Measurements from ENCODE around the gene CEMIP2. TPM values are rescaled to one million over a fixed set of nuclear protein-coding genes. Genes with fewer than 3 reads are reported as not detected.

Gene CEMIP2
- total RNA-seq, 2 experiments from 2014 or later = 58.7 to 63.5 TPM

GRCh38 chr9:71744754-71745521, 23.4 kb downstream of the CEMIP2 start:
- Mint-ChIP-seq H3K4me3 (no peak overlapping the region), H3K27ac (no peak overlapping the region), H3K36me3 (ENCODE audit: low read depth) (peaks cover 68% of the 10 kb centered on the region), H3K4me1 (ENCODE audit: low read depth) (peaks cover 22% of the 10 kb centered on the region), H3K27me3 (no peaks in the 10 kb centered on the region), H3K9me3 (no peaks in the 10 kb centered on the region)
- CTCF ChIA-PET = no interaction called here
- no peak for DNase-seq
- no peak for ATAC-seq
- TF ChIP-seq CTCF (IDR thresholded peaks at IDR 0.05) = no peak
- intact Hi-C loops (cut with micrococcal nuclease) = no loop called here
- POLR2A ChIA-PET = no interaction called here

DNA sequence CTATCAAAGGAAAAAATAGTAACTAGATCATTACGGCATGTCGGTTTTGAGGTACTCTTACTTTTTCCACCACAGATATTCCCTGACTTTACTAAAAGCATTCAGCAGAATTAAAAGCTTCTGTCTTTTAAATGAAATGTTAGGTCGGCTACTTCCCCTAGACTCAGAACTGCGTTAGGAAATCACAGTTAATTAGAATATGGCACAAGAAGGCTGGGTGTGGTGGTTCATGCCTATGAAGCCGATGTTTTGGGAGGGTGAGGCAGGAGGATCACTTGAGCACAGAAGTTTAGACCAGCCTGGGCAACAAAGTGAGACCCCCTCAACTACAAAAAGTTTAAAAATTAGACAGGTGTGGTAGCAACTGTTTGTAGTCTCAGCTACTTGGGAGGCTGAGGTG, 24.4 kb downstream of the CEMIP2 start:
- peaks cover 67% of the 10 kb centered on the region for H3K36me3 Mint-ChIP-seq (ENCODE audit: low read depth)
- ChIA-PET CTCF (no interaction called here), POLR2A (no interaction called here)
- H3K27ac Mint-ChIP-seq = no peak overlapping the region
- no peaks in the 10 kb centered on the region for H3K27me3 Mint-ChIP-seq
- DNase-seq (no peak), ATAC-seq (no peak)
- no peak for TF ChIP-seq CTCF (IDR thresholded peaks at IDR 0.05)
- no peak overlapping the region for H3K4me3 Mint-ChIP-seq
- H3K9me3 Mint-ChIP-seq = no peaks in the 10 kb centered on the region
- peaks cover 16% of the 10 kb centered on the region for H3K4me1 Mint-ChIP-seq (ENCODE audit: low read depth)
- intact Hi-C loops (cut with micrococcal nuclease) = no loop called here

GRCh38 chr9:71743217-71743705, 25.1 kb downstream of the CEMIP2 start:
- DNase-seq (no peak), ATAC-seq (no peak)
- H3K27me3 Mint-ChIP-seq = no peaks in the 10 kb centered on the region
- peaks cover 12% of the 10 kb centered on the region for H3K4me1 Mint-ChIP-seq (ENCODE audit: low read depth)
- peaks cover 67% of the 10 kb centered on the region for H3K36me3 Mint-ChIP-seq (ENCODE audit: low read depth)
- H3K4me3 Mint-ChIP-seq = no peak overlapping the region
- intact Hi-C loops (cut with micrococcal nuclease) = no loop called here
- H3K27ac Mint-ChIP-seq = no peak overlapping the region
- H3K9me3 Mint-ChIP-seq = no peaks in the 10 kb centered on the region
- no peak for TF ChIP-seq CTCF (IDR thresholded peaks at IDR 0.05)
- ChIA-PET CTCF (no interaction called here), POLR2A (no interaction called here)

DNA sequence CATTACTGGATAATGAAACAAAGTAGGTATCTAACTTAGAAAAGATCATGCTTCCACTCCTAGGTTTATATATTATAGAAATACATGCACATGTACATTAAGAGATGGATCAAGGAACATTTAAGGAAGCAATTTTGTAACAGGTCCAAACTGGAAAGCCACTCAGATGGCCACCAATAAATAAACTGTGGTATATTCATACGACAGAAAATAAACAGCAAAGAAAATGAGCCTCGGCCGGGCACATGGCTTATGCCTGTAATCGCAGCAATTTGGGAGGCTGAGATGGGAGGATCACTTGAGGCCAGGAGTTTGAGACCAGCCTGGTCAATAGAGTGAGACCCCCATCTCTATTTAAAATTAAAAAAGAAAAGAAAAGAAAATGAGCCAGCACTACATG, 25.6 kb downstream of the CEMIP2 start:
- POLR2A ChIA-PET = no interaction called here
- Mint-ChIP-seq H3K27ac (no peak overlapping the region), H3K4me1 (ENCODE audit: low read depth) (peaks cover 9% of the 10 kb centered on the region)

More for the DNA sequence above, 25.6 kb downstream of the CEMIP2 start:
- no peak for ATAC-seq
- H3K4me3 Mint-ChIP-seq = no peak overlapping the region
- peaks cover 68% of the 10 kb centered on the region for H3K36me3 Mint-ChIP-seq (ENCODE audit: low read depth)
- CTCF ChIA-PET = interaction anchor here (1.0 kb wide), 1 partner anchor 283 kb away, joined by 3 read pairs; no protein-coding TSS in a partner anchor
- no peak for DNase-seq
- H3K27me3 Mint-ChIP-seq = no peaks in the 10 kb centered on the region
- H3K9me3 Mint-ChIP-seq = no peaks in the 10 kb centered on the region
- intact Hi-C loops (cut with micrococcal nuclease) = no loop called here
- no peak for TF ChIP-seq CTCF (IDR thresholded peaks at IDR 0.05)

All from activated CD8-positive, alpha-beta T cell treated with anti-CD3 and anti-CD28 coated beads for 36 hours (primary cell).